Measurements from ENCODE around the gene PDZD4. TPM values are rescaled to one million over a fixed set of nuclear protein-coding genes. Genes with fewer than 3 reads are reported as not detected.

Gene PDZD4
- total and polyA plus RNA-seq, 9 of the 15 experiments (the other 6 are each of a cell fraction or from before 2014, with no cell fraction given) = 0.05 to 0.38 (median 0.07) TPM; not detected in 5

GRCh38 chrX:153877571-153878261, 47.4 kb upstream of the PDZD4 start:
- WGBS (ENCODE audit: insufficient coverage, low coverage, missing lambda C conversion rate) = 15% methylated on average over 8 of the region's 8 CpGs
- H3K4me2 ChIP-seq (ENCODE audit: insufficient read depth, low read length) = no peak overlapping the region
- TF ChIP-seq SIN3A (IDR thresholded peaks at IDR 0.05; ENCODE audit: borderline replicate concordance in 2 of 2, control insufficient read depth in 1 of 2, low read depth in 2 of 2, low read length in 2 of 2) (no peak), CBX2 (IDR thresholded peaks at IDR 0.05; ENCODE audit: insufficient read depth, low read length, poor library complexity, severe bottlenecking) (no peak), CREM (IDR thresholded peaks at IDR 0.05; ENCODE audit: low read depth) (no peak), EZH2 (IDR thresholded peaks at IDR 0.05; ENCODE audit: borderline replicate concordance, low read depth, low read length) (no peak), ARID1B (IDR thresholded peaks at IDR 0.05) (no peak), DDX20 (tag; IDR thresholded peaks at IDR 0.05; ENCODE audit: low read depth) (no peak), ZNF79 (CRISPR knock-in tag; IDR thresholded peaks at IDR 0.05; ENCODE audit: low read depth) (no peak), HCFC1 (IDR thresholded peaks at IDR 0.05; ENCODE audit: low read depth, low read length) (no peak), RNF2 (IDR thresholded peaks at IDR 0.05) (no peak), ZNF253 (CRISPR knock-in tag; conservative IDR thresholded peaks at IDR 0.05) (no peak), KDM1A (IDR thresholded peaks at IDR 0.05) (no peak), ZNF75A (CRISPR knock-in tag; IDR thresholded peaks at IDR 0.05) (no peak), YBX1 (IDR thresholded peaks at IDR 0.05) (no peak), LARP7 (IDR thresholded peaks at IDR 0.05) (no peak), BRF1 (IDR thresholded peaks at IDR 0.05; ENCODE audit: borderline replicate concordance, extremely low read depth, insufficient read length) (no peak), SP1 (CRISPR knock-in tag; IDR thresholded peaks at IDR 0.05) (no peak), ZEB2 (IDR thresholded peaks at IDR 0.05) (no peak)
- 0 out of 2 replicates have a peak, but pooled peaks cover 8% of the 10 kb centered on the region for H4K20me1 ChIP-seq (replicated peaks; ENCODE audit: control insufficient read depth, insufficient read depth, low read length)
- ATAC-seq (no peak), FAIRE-seq (no peak), DNase-seq (ENCODE audit: extremely low read depth in 1 of 4, low spot score in 3 of 4) (no peak)
- POLR2A ChIA-PET = no interaction called here
- H3K36me3 ChIP-seq (ENCODE audit: control insufficient read depth, insufficient read depth, low read length) = no peaks in the 10 kb centered on the region
- no peaks in the 10 kb centered on the region for H3K9me3 ChIP-seq (replicated peaks; ENCODE audit: control insufficient read depth, insufficient read depth, low read depth, low read length)
- CTCF ChIA-PET (ENCODE audit: low intra/inter-chr PET ratio) = no interaction called here
- H3K9ac ChIP-seq (ENCODE audit: insufficient read depth in 1 of 2, low read depth in 2 of 2, low read length in 2 of 2) = no peak overlapping the region
- intact Hi-C loops (cut with micrococcal nuclease) = no loop called here
- no peak overlapping the region for H2AFZ ChIP-seq (ENCODE audit: low read depth, low read length)
- no peaks in the 10 kb centered on the region for H3K9me1 ChIP-seq (ENCODE audit: control insufficient read depth, insufficient read depth, low read length)
- in situ Hi-C loops (cut with MboI) = no loop called here
- H3K27ac ChIP-seq (ENCODE audit: extremely low read depth, low read depth, low read length) = no peak overlapping the region; the same call in 2 of the 3 replicates
- peaks cover 0 to 24% of the 10 kb centered on the region in 2 experiments; a peak in 3 of 5 replicates for H3K4me1 ChIP-seq (replicated peaks in 1 of 2; ENCODE audit: control insufficient read depth in 2 of 2, insufficient read depth in 2 of 2, low read length in 2 of 2)
- peaks cover 0 to 36% of the 10 kb centered on the region in 2 experiments; a peak in 2 of 5 replicates for H3K27me3 ChIP-seq (ENCODE audit: control insufficient read depth in 2 of 2, insufficient read depth in 2 of 2, low read length in 2 of 2)
- BruUV-seq (replicated peaks) = no TSS peak
- H3K79me2 ChIP-seq (ENCODE audit: control insufficient read depth, insufficient read depth, low read length) = no peaks in the 10 kb centered on the region
- no peak overlapping the region for H3K4me3 ChIP-seq

Measured in K562 (cell line).